H9 (cell line): ENCODE data around the gene MED13L. TPM values are rescaled to one million over a fixed set of nuclear protein-coding genes. Genes with fewer than 3 reads are reported as not detected.

Experiments
- DNase-seq: peaks from one replicate; pipeline ENCODE4 v3.0.0-alpha.2; 2017
- H2AFZ ChIP-seq: one replicate; pipeline ENCODE4 v1.6.1; 2013; ENCODE audit warnings: mild to moderate bottlenecking, low read length, control low read depth, moderate library complexity
- H2AK5ac ChIP-seq: 2 replicates; pipeline ENCODE4 v1.6.1; 2013; ENCODE audit warnings: low read length, control low read depth, mixed read lengths; ENCODE audit not compliant: insufficient read length
- H2BK120ac ChIP-seq: one replicate; pipeline ENCODE4 v1.6.1; 2013; ENCODE audit warnings: low read depth, mild to moderate bottlenecking, low read length, control low read depth, inconsistent platforms; ENCODE audit not compliant: poor library complexity, severe bottlenecking
- H2BK12ac ChIP-seq: 2 replicates; pipeline ENCODE4 v1.6.1; 2013; ENCODE audit warnings: low read length, control low read depth, mixed read lengths, low read depth; ENCODE audit not compliant: insufficient read length
- H2BK15ac ChIP-seq: 2 replicates; pipeline ENCODE4 v1.6.1; 2013; ENCODE audit warnings: low read depth, low read length, control low read depth
- H2BK20ac ChIP-seq: one replicate; pipeline ENCODE4 v1.6.1; 2013; ENCODE audit warnings: low read depth, mild to moderate bottlenecking, low read length, control low read depth, inconsistent platforms; ENCODE audit not compliant: poor library complexity, severe bottlenecking
- H2BK5ac ChIP-seq: 2 replicates; pipeline ENCODE4 v1.6.1; 2013; ENCODE audit warnings: low read length, control low read depth, mixed read lengths; ENCODE audit not compliant: insufficient read length
- H3K14ac ChIP-seq: 2 replicates; pipeline ENCODE4 v1.6.1; 2013; ENCODE audit warnings: low read length, control low read depth; ENCODE audit not compliant: insufficient read depth
- H3K18ac ChIP-seq: 2 replicates; pipeline ENCODE4 v1.6.1; 2013; ENCODE audit warnings: low read depth, mild to moderate bottlenecking, mixed read lengths, low read length, control low read depth; ENCODE audit not compliant: insufficient read length
- H3K23ac ChIP-seq: 2 replicates; pipeline ENCODE4 v1.6.1; 2013; ENCODE audit warnings: low read length, control low read depth, mixed read lengths, low read depth; ENCODE audit not compliant: insufficient read length
- H3K23me2 ChIP-seq: 2 replicates; pipeline ENCODE4 v1.6.1; 2013; ENCODE audit warnings: low read depth, mild to moderate bottlenecking, mixed read lengths, low read length, control low read depth; ENCODE audit not compliant: insufficient read length, poor library complexity, severe bottlenecking
- H3K27ac ChIP-seq: 2 replicates; pipeline ENCODE4 v1.5.1; 2013; ENCODE audit warnings: low read length, control low read depth, mixed read lengths, low read depth; ENCODE audit not compliant: insufficient read length
- H3K27me3 ChIP-seq: 2 replicates; pipeline ENCODE4 v1.6.1; 2013; ENCODE audit warnings: low read length, control low read depth, inconsistent platforms; ENCODE audit not compliant: insufficient read depth
- H3K4ac ChIP-seq: 2 replicates; pipeline ENCODE4 v1.6.1; 2013; ENCODE audit warnings: low read depth, mild to moderate bottlenecking, control low read depth, inconsistent platforms, low read length, moderate library complexity
- H3K4me1 ChIP-seq: 2 replicates; pipeline ENCODE4 v1.6.1; 2013; ENCODE audit warnings: low read length, control low read depth, inconsistent platforms; ENCODE audit not compliant: insufficient read depth
- H3K4me2 ChIP-seq: 2 replicates; pipeline ENCODE4 v1.6.1; 2013; ENCODE audit warnings: low read length, control low read depth, mixed read lengths; ENCODE audit not compliant: insufficient read length, insufficient read depth
- H3K56ac ChIP-seq: 2 replicates; pipeline ENCODE4 v1.6.1; 2013; ENCODE audit warnings: low read depth, mild to moderate bottlenecking, mixed read lengths, low read length, control low read depth; ENCODE audit not compliant: insufficient read length
- H3K79me1 ChIP-seq: 2 replicates; pipeline ENCODE4 v1.6.1; 2013; ENCODE audit warnings: low read depth, mild to moderate bottlenecking, moderate library complexity, low read length, control low read depth, inconsistent platforms; ENCODE audit not compliant: insufficient read depth, poor library complexity, severe bottlenecking
- H3K79me2 ChIP-seq: 2 replicates; pipeline ENCODE4 v1.6.1; 2013; ENCODE audit warnings: low read length, control low read depth, inconsistent platforms; ENCODE audit not compliant: insufficient read depth
- H3K9ac ChIP-seq: 2 replicates; pipeline ENCODE4 v1.6.1; 2013; ENCODE audit warnings: low read length, control low read depth, mixed read lengths; ENCODE audit not compliant: insufficient read length; ENCODE audit errors: extremely low read depth
- H3K9me3 ChIP-seq: one replicate; pipeline ENCODE4 v1.6.1; 2013; ENCODE audit warnings: low read depth, low read length, inconsistent platforms; ENCODE audit not compliant: control insufficient read depth
- H3T11ph ChIP-seq: one replicate; pipeline ENCODE4 v1.6.1; 2013; ENCODE audit warnings: mild to moderate bottlenecking, low read length, control low read depth, inconsistent platforms
- H4K20me1 ChIP-seq: one replicate; pipeline ENCODE4 v1.6.1; 2013; ENCODE audit not compliant: control insufficient read depth, insufficient read length, insufficient read depth
- H4K5ac ChIP-seq: 2 replicates; pipeline ENCODE4 v1.6.1; 2013; ENCODE audit warnings: low read depth, mild to moderate bottlenecking, mixed read lengths, low read length, control low read depth; ENCODE audit not compliant: insufficient read length
- H4K8ac ChIP-seq: replicated peaks from 2 replicates; pipeline ENCODE4 v1.6.1; 2013; ENCODE audit warnings: low read length, control low read depth, mixed read lengths, low read depth; ENCODE audit not compliant: insufficient read length
- H4K91ac ChIP-seq: 2 replicates; pipeline ENCODE4 v1.6.1; 2013; ENCODE audit warnings: low read depth, mild to moderate bottlenecking, moderate library complexity, mixed read lengths, low read length, control low read depth; ENCODE audit not compliant: insufficient read length
- H3K27ac Mint-ChIP-seq, 3 experiments: 2 replicates in 2 of 3; 3 replicates in 1 of 3; pipeline ENCODE4 v1.8.0; 2020 to 2021; ENCODE audit warnings: mixed read lengths in 3 of 3, mild to moderate bottlenecking in 1 of 3, moderate library complexity in 1 of 3
- H3K27me3 Mint-ChIP-seq: 2 replicates; pipeline ENCODE4 v1.8.0; 2021; ENCODE audit warnings: low read depth, mild to moderate bottlenecking, moderate library complexity, mixed read lengths
- H3K36me3 Mint-ChIP-seq, 3 experiments: 2 replicates in 2 of 3; 3 replicates in 1 of 3; pipeline ENCODE4 v1.8.0; 2020 to 2021; ENCODE audit warnings: low read depth in 3 of 3, mixed read lengths in 3 of 3; ENCODE audit not compliant: insufficient read depth in 1 of 3
- H3K4me1 Mint-ChIP-seq, 2 experiments: 2 replicates each; pipeline ENCODE4 v1.8.0; 2020; ENCODE audit warnings: mixed read lengths in 2 of 2
- H3K4me3 Mint-ChIP-seq, 2 experiments: 2 replicates in 1 of 2; 3 replicates in 1 of 2; pipeline ENCODE4 v1.8.0; 2020 to 2021; ENCODE audit warnings: mild to moderate bottlenecking in 2 of 2, mixed read lengths in 2 of 2, moderate library complexity in 1 of 2
- H3K9me3 Mint-ChIP-seq, 2 experiments: 2 replicates in 1 of 2; 3 replicates in 1 of 2; pipeline ENCODE4 v1.8.0; 2020; ENCODE audit warnings: mild to moderate bottlenecking in 2 of 2, mixed read lengths in 2 of 2, moderate library complexity in 1 of 2
- WGBS: extraction: QIAGEN DNeasy Blood & Tissue Kit; methylation state at CpG from one replicate; pipeline ENCODE4 v1.1.7; 2013; ENCODE audit warnings: missing lambda C conversion rate, low lambda C conversion rate, mixed read lengths; ENCODE audit not compliant: insufficient read length; ENCODE audit errors: extremely low coverage; 5-methylcytosine and 5-hydroxymethylcytosine counted together
- total RNA-seq: library from RNA; stranded (reverse); gene quantifications from 2 replicates; pipeline ENCODE4 v1.2.1, GENCODE V29; 2021
- TF ChIP-seq, protein P1 (sequence below): fragments of 200-600 bp; sonication (generic); conservative IDR thresholded peaks from 3 replicates; pipeline ENCODE4 v1.8.0; 2021; ENCODE audit warnings: antibody characterized with exemption, mild to moderate bottlenecking

The MED13L gene
- total RNA-seq, 1 experiment from 2014 or later, result 52.4 TPM

DNA sequence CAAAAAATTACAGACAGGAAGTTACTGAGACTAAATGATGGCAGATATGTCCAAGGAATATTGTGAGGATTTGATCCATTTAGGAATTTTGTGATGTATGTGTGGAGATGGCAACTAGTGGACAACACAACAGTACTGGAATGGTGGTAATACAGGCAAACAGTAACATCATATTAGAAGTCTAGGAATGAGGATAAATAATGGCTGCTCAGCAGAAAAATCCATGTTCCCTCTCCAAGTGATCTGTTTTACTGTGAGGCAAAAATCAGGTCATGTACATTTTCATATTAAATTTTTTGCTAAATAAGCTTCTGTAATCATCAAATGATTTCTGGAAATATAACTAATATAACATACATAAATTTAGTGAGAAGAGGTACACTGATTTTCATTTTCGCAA is 108.4 kb downstream of the MED13L start:
- no peaks in the 10 kb centered on the region for H3K4me1 ChIP-seq
- H3K27me3 ChIP-seq, result no peaks in the 10 kb centered on the region
- no peak for DNase-seq
- H3K23ac ChIP-seq, result no peak overlapping the region
- no peak overlapping the region for H3K27ac Mint-ChIP-seq
- H2BK20ac ChIP-seq, result no peak overlapping the region
- H3K4me2 ChIP-seq, result no peak overlapping the region
- no peak overlapping the region for H4K8ac ChIP-seq
- H3K27ac ChIP-seq, result no peak overlapping the region
- peaks cover 2% of the 10 kb centered on the region for H3K79me1 ChIP-seq
- H3K56ac ChIP-seq, result no peak overlapping the region
- no CpG with 5 or more reads among the region's 1 CpG for WGBS
- H2BK120ac ChIP-seq, result no peak overlapping the region
- H2AK5ac ChIP-seq, result no peak overlapping the region
- TF ChIP-seq, protein P1, sequence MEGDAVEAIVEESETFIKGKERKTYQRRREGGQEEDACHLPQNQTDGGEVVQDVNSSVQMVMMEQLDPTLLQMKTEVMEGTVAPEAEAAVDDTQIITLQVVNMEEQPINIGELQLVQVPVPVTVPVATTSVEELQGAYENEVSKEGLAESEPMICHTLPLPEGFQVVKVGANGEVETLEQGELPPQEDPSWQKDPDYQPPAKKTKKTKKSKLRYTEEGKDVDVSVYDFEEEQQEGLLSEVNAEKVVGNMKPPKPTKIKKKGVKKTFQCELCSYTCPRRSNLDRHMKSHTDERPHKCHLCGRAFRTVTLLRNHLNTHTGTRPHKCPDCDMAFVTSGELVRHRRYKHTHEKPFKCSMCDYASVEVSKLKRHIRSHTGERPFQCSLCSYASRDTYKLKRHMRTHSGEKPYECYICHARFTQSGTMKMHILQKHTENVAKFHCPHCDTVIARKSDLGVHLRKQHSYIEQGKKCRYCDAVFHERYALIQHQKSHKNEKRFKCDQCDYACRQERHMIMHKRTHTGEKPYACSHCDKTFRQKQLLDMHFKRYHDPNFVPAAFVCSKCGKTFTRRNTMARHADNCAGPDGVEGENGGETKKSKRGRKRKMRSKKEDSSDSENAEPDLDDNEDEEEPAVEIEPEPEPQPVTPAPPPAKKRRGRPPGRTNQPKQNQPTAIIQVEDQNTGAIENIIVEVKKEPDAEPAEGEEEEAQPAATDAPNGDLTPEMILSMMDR, result no peak
- peak overlapping the region; percentile 67 for H3T11ph ChIP-seq
- no peaks in the 10 kb centered on the region for H3K27me3 Mint-ChIP-seq
- no peak overlapping the region for H2BK15ac ChIP-seq
- peaks cover 5% of the 10 kb centered on the region; the same call in 1 of the 2 replicates for H3K79me2 ChIP-seq
- H4K5ac ChIP-seq, result no peak overlapping the region
- no peak overlapping the region for H3K14ac ChIP-seq
- H3K4me3 Mint-ChIP-seq, result no peak overlapping the region
- H3K36me3 Mint-ChIP-seq, result no peaks in the 10 kb centered on the region
- no peak overlapping the region for H4K91ac ChIP-seq
- H3K4me1 Mint-ChIP-seq, result peaks cover 26 to 29% of the 10 kb centered on the region in 2 experiments
- no peak overlapping the region for H3K4ac ChIP-seq
- H4K20me1 ChIP-seq, result no peaks in the 10 kb centered on the region
- H2BK12ac ChIP-seq, result no peak overlapping the region
- H3K9ac ChIP-seq, result no peak overlapping the region
- H3K18ac ChIP-seq, result no peak overlapping the region
- no peaks in the 10 kb centered on the region for H3K9me3 Mint-ChIP-seq
- H3K23me2 ChIP-seq, result no peaks in the 10 kb centered on the region
- H2BK5ac ChIP-seq, result no peak overlapping the region
- no peak overlapping the region for H2AFZ ChIP-seq
- H3K9me3 ChIP-seq, result no peaks in the 10 kb centered on the region
